ENCODE measurements around the gene DTX1.

DNA sequence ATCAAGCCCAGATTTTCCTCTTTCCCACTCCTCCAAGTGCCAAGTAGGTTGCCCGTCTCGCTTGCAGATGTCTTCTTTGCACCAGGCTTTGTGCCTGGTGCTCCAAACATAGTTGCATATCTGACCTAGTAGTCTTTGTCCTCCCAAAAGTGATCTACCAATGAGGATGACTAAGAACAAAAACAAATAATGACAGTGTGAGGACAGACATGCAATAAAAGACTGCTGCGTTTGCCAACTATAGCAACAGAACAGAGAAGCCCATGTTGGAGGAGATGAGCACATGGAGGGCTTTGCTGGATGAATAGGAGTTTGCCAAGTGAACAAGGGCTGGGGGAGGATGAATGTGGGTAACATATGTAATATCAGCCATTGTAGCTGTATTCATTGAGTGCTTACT lies 15.6 kb downstream of the DTX1 start:
- no peak for TF ChIP-seq CTCF (IDR thresholded peaks at IDR 0.05)
- no peak for TF ChIP-seq POLR2A (IDR thresholded peaks at IDR 0.05)

All from stomach (tissue), 4 donors.